ENCODE results near the gene NCOA1. TPM values are rescaled to one million over a fixed set of nuclear protein-coding genes. Genes with fewer than 3 reads are reported as not detected.

NCOA1 gene
- total RNA-seq, 1 donor from 2014 or later: 48.4 TPM

- DNase-seq (ENCODE audit: extremely low spot score in 2 of 2): no peak
- H3K4me3 ChIP-seq: no peak overlapping the region
- no peaks in the 10 kb centered on the region for H3K36me3 ChIP-seq
- no peaks in the 10 kb centered on the region for H3K9me3 ChIP-seq
- intact Hi-C loops (cut with DNase I): no loop called here
- TF ChIP-seq POLR2A (IDR thresholded peaks at IDR 0.05) (no peak), POLR2AphosphoS5 (IDR thresholded peaks at IDR 0.05; ENCODE audit: insufficient read depth in 1 of 2, low read depth in 1 of 2) (no peak)
- TF ChIP-seq, protein P1, sequence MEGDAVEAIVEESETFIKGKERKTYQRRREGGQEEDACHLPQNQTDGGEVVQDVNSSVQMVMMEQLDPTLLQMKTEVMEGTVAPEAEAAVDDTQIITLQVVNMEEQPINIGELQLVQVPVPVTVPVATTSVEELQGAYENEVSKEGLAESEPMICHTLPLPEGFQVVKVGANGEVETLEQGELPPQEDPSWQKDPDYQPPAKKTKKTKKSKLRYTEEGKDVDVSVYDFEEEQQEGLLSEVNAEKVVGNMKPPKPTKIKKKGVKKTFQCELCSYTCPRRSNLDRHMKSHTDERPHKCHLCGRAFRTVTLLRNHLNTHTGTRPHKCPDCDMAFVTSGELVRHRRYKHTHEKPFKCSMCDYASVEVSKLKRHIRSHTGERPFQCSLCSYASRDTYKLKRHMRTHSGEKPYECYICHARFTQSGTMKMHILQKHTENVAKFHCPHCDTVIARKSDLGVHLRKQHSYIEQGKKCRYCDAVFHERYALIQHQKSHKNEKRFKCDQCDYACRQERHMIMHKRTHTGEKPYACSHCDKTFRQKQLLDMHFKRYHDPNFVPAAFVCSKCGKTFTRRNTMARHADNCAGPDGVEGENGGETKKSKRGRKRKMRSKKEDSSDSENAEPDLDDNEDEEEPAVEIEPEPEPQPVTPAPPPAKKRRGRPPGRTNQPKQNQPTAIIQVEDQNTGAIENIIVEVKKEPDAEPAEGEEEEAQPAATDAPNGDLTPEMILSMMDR (IDR thresholded peaks at IDR 0.05): no peak
- H3K27ac ChIP-seq: no peak overlapping the region
- no peaks in the 10 kb centered on the region for H3K4me1 ChIP-seq
- H3K27me3 ChIP-seq: no peaks in the 10 kb centered on the region
Observed at GRCh38 chr2:24469148-24469650, 21.9 kb upstream of the NCOA1 start.

DNA sequence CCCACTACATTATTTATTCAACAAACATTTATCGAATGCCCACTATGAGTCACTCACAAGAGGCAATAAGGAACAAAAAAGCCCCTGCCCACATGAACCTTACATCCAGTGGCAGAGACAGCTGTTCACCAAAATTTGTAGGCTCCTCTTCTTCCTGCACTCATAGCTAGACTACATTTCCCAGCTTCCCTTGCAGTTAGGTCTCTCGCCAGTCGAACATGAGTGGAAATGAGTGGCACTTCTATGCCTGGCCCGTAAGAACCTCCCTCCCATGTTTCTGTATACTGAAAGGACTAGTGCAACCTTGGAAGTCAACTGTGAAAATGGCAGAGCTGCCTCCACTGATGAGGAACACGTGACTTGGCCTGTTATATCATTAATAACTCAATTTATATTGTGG, 19.4 kb upstream of the NCOA1 start:
- no peaks in the 10 kb centered on the region for H3K9me3 ChIP-seq
- H3K4me1 ChIP-seq: no peaks in the 10 kb centered on the region
- no peak for DNase-seq (ENCODE audit: extremely low spot score in 2 of 2)
- H3K4me3 ChIP-seq: no peak overlapping the region
- intact Hi-C loops (cut with DNase I): no loop called here
- no peaks in the 10 kb centered on the region for H3K27me3 ChIP-seq
- no peaks in the 10 kb centered on the region for H3K36me3 ChIP-seq
- TF ChIP-seq, protein P1 (IDR thresholded peaks at IDR 0.05): no peak
- no peak for TF ChIP-seq POLR2A (IDR thresholded peaks at IDR 0.05)
- no peak for TF ChIP-seq POLR2AphosphoS5 (IDR thresholded peaks at IDR 0.05; ENCODE audit: insufficient read depth in 1 of 2, low read depth in 1 of 2)
- no peak overlapping the region for H3K27ac ChIP-seq

- no peak for TF ChIP-seq POLR2AphosphoS5 (IDR thresholded peaks at IDR 0.05; ENCODE audit: insufficient read depth in 1 of 2, low read depth in 1 of 2)
- no peak for TF ChIP-seq POLR2A (IDR thresholded peaks at IDR 0.05)
- TF ChIP-seq, protein P1 (IDR thresholded peaks at IDR 0.05): no peak
- H3K4me1 ChIP-seq: no peaks in the 10 kb centered on the region
- intact Hi-C loops (cut with DNase I): no loop called here
- no peaks in the 10 kb centered on the region for H3K36me3 ChIP-seq
- H3K27me3 ChIP-seq: no peaks in the 10 kb centered on the region
- no peak for DNase-seq (ENCODE audit: extremely low spot score in 2 of 2)
- H3K27ac ChIP-seq: no peak overlapping the region
- H3K9me3 ChIP-seq: no peaks in the 10 kb centered on the region
- H3K4me3 ChIP-seq: no peak overlapping the region
Observed at GRCh38 chr2:24472416-24472815, 18.6 kb upstream of the NCOA1 start.

GRCh38 chr2:24473626-24474025, 17.4 kb upstream of the NCOA1 start:
- Histone ChIP-seq H3K4me1 (no peaks in the 10 kb centered on the region), H3K27me3 (no peaks in the 10 kb centered on the region), H3K9me3 (no peaks in the 10 kb centered on the region), H3K27ac (no peak overlapping the region), H3K4me3 (no peak overlapping the region), H3K36me3 (no peaks in the 10 kb centered on the region)
- TF ChIP-seq, protein P1 (IDR thresholded peaks at IDR 0.05): no peak
- TF ChIP-seq POLR2A (IDR thresholded peaks at IDR 0.05): no peak
- TF ChIP-seq POLR2AphosphoS5 (IDR thresholded peaks at IDR 0.05; ENCODE audit: insufficient read depth in 1 of 2, low read depth in 1 of 2): no peak
- intact Hi-C loops (cut with DNase I): no loop called here
- no peak for DNase-seq (ENCODE audit: extremely low spot score in 2 of 2)

DNA sequence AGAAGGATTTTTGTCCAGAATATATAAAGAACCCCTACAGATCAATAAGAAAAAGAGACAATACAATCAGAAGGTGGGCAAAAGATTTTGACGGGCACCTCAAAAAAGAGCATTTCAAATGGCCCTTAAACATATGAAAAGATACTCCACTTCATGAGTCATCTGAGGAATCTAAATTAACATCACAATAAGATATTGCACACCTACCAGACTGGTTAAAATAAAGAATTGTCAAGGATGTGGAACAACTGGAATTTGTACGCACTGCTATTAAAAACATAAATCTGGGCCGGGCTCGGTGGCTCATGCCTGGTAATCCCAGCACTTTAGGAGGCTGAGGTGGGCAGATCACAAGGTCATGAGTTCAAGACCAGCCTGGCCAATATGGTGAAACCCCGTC, 17.0 kb upstream of the NCOA1 start:
- Histone ChIP-seq H3K27ac (no peak overlapping the region), H3K4me1 (no peaks in the 10 kb centered on the region)
- no peak for DNase-seq (ENCODE audit: extremely low spot score in 2 of 2)

More for the DNA sequence above, 17.0 kb upstream of the NCOA1 start:
- TF ChIP-seq, protein P1 (IDR thresholded peaks at IDR 0.05): no peak
- TF ChIP-seq POLR2A (IDR thresholded peaks at IDR 0.05): no peak
- TF ChIP-seq POLR2AphosphoS5 (IDR thresholded peaks at IDR 0.05; ENCODE audit: insufficient read depth in 1 of 2, low read depth in 1 of 2): no peak
- no peaks in the 10 kb centered on the region for H3K27me3 ChIP-seq
- H3K36me3 ChIP-seq: no peaks in the 10 kb centered on the region
- no peak overlapping the region for H3K4me3 ChIP-seq
- no peaks in the 10 kb centered on the region for H3K9me3 ChIP-seq
- intact Hi-C loops (cut with DNase I): no loop called here

All from vagina (tissue), 2 donors.